CD4-positive, alpha-beta T cell treated with Interleukin-21 for 1 hour (primary cell): ENCODE data around the gene PRELID2.
"Not testable (repeated sequence)": the region's sequence is repeated elsewhere in the genome, so short reads cannot be mapped to it uniquely, and the experiment has no call there.

Source experiments
- DNase-seq: peaks from one replicate; pipeline ENCODE4 v3.0.0-alpha.2; 2020

PRELID2 gene

GRCh38 chr5:145738227-145738626 lies 96.9 kb downstream of the PRELID2 start:
- DNase-seq = no peak

DNA sequence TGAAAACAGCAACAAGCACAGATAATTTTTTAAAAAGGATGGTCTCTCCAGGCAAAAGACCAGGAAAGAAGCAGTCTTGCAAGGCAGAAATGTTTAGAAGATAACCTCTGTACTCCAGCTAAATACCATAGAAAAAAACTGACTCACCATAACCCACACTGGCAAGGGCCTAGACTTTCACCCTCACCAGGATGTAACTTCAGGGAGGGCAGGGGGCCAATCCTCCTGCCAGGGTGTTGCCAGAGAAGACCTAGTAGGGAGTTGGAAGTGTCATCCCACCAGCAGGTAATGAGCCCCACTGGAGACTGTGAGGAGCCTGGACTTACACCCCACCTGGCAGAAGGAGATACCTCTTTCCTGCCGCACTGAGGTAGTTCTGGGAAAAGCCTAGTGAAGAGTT lies 97.6 kb downstream of the PRELID2 start:
- no peak for DNase-seq

DNA sequence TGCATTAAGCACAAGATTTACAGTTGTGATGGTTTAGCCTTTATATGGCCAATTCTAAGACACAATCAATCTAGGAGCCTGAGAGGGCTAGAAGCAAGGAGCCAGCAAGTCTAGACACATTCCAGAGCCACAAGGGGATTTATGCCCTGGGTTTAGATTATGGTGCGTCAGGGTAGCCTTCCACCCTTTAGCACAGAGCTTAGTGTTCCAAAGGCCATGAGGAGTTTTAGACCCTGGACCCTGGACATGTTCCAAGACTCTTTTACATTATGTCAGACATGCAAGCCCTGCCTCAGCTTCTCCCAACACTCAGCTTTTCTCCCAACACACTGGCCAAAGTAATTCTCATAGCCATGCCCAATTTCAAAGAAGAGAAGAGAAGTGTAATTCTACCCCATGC lies 105.2 kb downstream of the PRELID2 start:
- DNase-seq = not testable (repeated sequence)

DNA sequence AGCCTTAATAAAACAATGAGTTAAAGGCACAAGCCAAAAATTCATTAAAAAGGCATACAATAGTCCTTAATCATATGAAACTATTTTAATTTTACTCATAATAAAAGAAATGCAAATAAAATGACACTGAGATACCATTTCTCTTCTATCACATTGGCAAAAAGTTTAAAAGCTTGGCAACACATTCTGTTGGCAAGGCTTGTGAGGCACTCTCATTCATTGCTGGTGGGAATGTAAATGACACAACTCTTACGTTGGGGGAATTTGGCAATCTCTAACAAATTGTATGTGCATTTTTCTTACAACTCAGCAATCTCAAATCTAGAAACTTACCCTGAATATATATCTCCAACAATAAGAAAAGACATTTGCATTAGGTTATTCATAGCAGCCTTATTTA lies 111.6 kb downstream of the PRELID2 start:
- no peak for DNase-seq

DNA sequence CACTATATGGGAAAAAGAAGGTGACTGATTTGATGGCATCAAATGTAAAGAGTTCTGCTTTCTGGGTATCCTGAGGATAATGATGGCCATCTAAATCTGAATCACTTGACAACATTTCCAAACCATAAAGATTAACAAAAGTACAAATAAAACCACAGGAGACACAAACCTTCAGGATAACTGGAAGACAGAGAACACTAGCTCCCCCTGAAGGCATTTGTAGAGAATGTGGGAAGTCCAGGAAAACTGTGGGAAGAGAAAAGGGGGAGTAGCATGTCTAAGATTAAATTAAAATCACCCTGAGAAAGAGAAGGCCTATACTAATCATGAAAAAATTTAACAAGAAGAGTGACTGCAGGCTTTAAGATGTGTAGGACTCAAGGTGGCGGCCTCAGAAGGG lies 116.2 kb downstream of the PRELID2 start:
- no peak for DNase-seq

GRCh38 chr5:145715412-145715811 lies 119.7 kb downstream of the PRELID2 start:
- no peak for DNase-seq

DNA sequence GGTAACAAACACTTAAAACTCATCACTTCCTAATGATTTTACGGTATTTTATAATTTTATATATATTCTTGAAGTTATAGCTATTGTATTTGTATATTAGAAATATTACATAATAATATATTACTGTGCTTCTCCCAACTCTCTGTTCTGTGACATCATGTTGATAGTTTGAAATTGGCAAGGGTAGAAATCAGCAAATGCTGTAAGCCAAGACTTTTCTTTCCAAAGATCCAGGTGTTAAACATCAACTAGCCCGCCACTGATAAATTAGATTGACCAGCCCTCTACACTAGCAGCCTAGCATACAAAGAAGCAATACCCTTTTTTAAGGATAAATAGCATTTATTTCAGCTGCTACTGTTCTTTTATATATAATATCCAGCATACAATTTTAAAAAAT lies 122.9 kb downstream of the PRELID2 start:
- no peak for DNase-seq

- no peak for DNase-seq
These were observed 123.7 kb downstream of the PRELID2 start for GRCh38 chr5:145711417-145711816.
